Natural killer cell (primary cell): ENCODE measurements around the gene CAPZA2. TPM values are rescaled to one million over a fixed set of nuclear protein-coding genes. Genes with fewer than 3 reads are reported as not detected.

Experiments used
- ATAC-seq, 3 donors: fragments of 150-1000 bp in 2 of 3; fragments of 200-7000 bp in 1 of 3; cut with Tn5 transposase; 1 replicate in 1 of 3; 2 replicates in 2 of 3; pipeline ENCODE4 v1.10.0; 2021; ENCODE audit warnings: mild to moderate bottlenecking in 2 of 3, moderate library complexity in 2 of 3
- DNase-seq, 2 donors: peaks; one replicate each; pipeline versions ENCODE4 v3.0.0 to v3.0.0-alpha.2; 2013 to 2021; ENCODE audit warnings: mixed read lengths in 1 of 2
- H3K27ac ChIP-seq: one replicate; pipeline ENCODE4 v1.5.1; 2013; ENCODE audit warnings: mild to moderate bottlenecking, low read length
- H3K27me3 ChIP-seq: one replicate; pipeline ENCODE4 v1.6.1; 2013; ENCODE audit warnings: low read length; ENCODE audit not compliant: control insufficient read depth, insufficient read depth
- H3K36me3 ChIP-seq: one replicate; pipeline ENCODE4 v1.6.1; 2013; ENCODE audit warnings: low read length; ENCODE audit not compliant: control insufficient read depth, insufficient read depth
- H3K4me1 ChIP-seq: one replicate; pipeline ENCODE4 v1.6.1; 2013; ENCODE audit warnings: low read length; ENCODE audit not compliant: control insufficient read depth, insufficient read depth
- H3K4me3 ChIP-seq: one replicate; pipeline ENCODE4 v1.5.1; 2013; ENCODE audit warnings: low read length
- H3K9me3 ChIP-seq: one replicate; pipeline ENCODE4 v1.6.1; 2013; ENCODE audit warnings: low read length; ENCODE audit not compliant: control insufficient read depth, insufficient read depth
- H3K27ac Mint-ChIP-seq, 2 donors: one replicate each; pipeline ENCODE4 v1.8.0; 2022; ENCODE audit warnings: mild to moderate bottlenecking in 2 of 2, mixed read lengths in 2 of 2, moderate library complexity in 1 of 2
- H3K27me3 Mint-ChIP-seq, 2 donors: one replicate each; pipeline ENCODE4 v1.8.0; 2022; ENCODE audit warnings: low read depth in 2 of 2, mixed read lengths in 2 of 2
- H3K36me3 Mint-ChIP-seq: one replicate; pipeline ENCODE4 v1.8.0; 2022; ENCODE audit warnings: mixed read lengths
- H3K4me1 Mint-ChIP-seq, 2 donors: one replicate each; pipeline ENCODE4 v1.8.0; 2022; ENCODE audit warnings: mixed read lengths in 2 of 2
- H3K4me3 Mint-ChIP-seq: one replicate; pipeline ENCODE4 v1.8.0; 2022; ENCODE audit warnings: mild to moderate bottlenecking, moderate library complexity, mixed read lengths
- H3K9me3 Mint-ChIP-seq, 2 donors: one replicate each; pipeline ENCODE4 v1.8.0; 2022; ENCODE audit warnings: mixed read lengths in 2 of 2
- CTCF ChIP-seq: fragments of 200-600 bp; IDR thresholded peaks from one replicate; pipeline ENCODE4 v1.8.0; 2022; ENCODE audit warnings: antibody characterized with exemption
- WGBS: methylation state at CpG from one replicate; pipeline ENCODE4 v1.1.7; 2013; ENCODE audit warnings: missing lambda C conversion rate; ENCODE audit not compliant: insufficient coverage; 5-methylcytosine and 5-hydroxymethylcytosine counted together
- intact Hi-C: fragments of 100-400 bp; cut with micrococcal nuclease; formaldehyde crosslinking; loops from one replicate; pipeline ENCODE4 v1.14.2; 2022
- total RNA-seq, 4 donors: library from RNA; stranded (reverse); fragments of 120-200 nt in 1 of 4; gene quantifications; one replicate each; pipeline versions ENCODE4 v1.2.3 to v1.2.4, GENCODE V29; 2013 to 2022

The CAPZA2 gene
- total RNA-seq, 3 donors from 2014 or later (not counting 1 experiment from before 2014, with no cell fraction given) = 97.0 to 135 (median 131) TPM

- under 1% methylated on average over 77 of the region's 77 CpGs for WGBS
- DNase-seq (peak; percentile 64 to 81), ATAC-seq (peak; percentile 84 to 87 (median 84))
- no peaks in the 10 kb centered on the region for H3K9me3 ChIP-seq
- peak within 1 kb of the TSS; percentile 90 for H3K4me3 Mint-ChIP-seq
- H3K27ac Mint-ChIP-seq = peak within 1 kb of the TSS; percentile 81 to 84
- H3K4me1 Mint-ChIP-seq = peaks cover 21% of the 10 kb centered on the region in 2 donors
- no peaks in the 10 kb centered on the region for H3K9me3 Mint-ChIP-seq
- peaks cover 7% of the 10 kb centered on the region in 2 donors for H3K27me3 Mint-ChIP-seq
- H3K27me3 ChIP-seq = no peaks in the 10 kb centered on the region
- H3K4me3 ChIP-seq = peak within 1 kb of the TSS; percentile 80
- intact Hi-C loops = loop anchor here (2.0 kb wide), 2 partner anchors 23 to 91 kb away; partner anchors contain the start of gene CAPZA2
- TF ChIP-seq CTCF = no peak
- H3K36me3 Mint-ChIP-seq = no peaks in the 10 kb centered on the region
- no peaks in the 10 kb centered on the region for H3K36me3 ChIP-seq
- H3K4me1 ChIP-seq = peaks cover 11% of the 10 kb centered on the region
- peak within 1 kb of the TSS; percentile 81 for H3K27ac ChIP-seq
Measured at GRCh38 chr7:116953372-116953905, 91.1 kb downstream of the CAPZA2 start, which contains the start of gene ST7. TSS of gene ST7 (plus strand) at chr7:116953501. CDS start at chr7:116953541, 40 bp downstream.

- Mint-ChIP-seq H3K9me3 (no peaks in the 10 kb centered on the region), H3K4me3 (peak overlapping the region; percentile 90), H3K4me1 (peaks cover 21% of the 10 kb centered on the region in 2 donors), H3K27ac (peak overlapping the region; percentile 19 to 80), H3K27me3 (peaks cover 6 to 7% of the 10 kb centered on the region in 2 donors), H3K36me3 (no peaks in the 10 kb centered on the region)
- Histone ChIP-seq H3K9me3 (no peaks in the 10 kb centered on the region), H3K36me3 (no peaks in the 10 kb centered on the region), H3K27me3 (no peaks in the 10 kb centered on the region), H3K4me3 (peak overlapping the region; percentile 61), H3K4me1 (peaks cover 11% of the 10 kb centered on the region), H3K27ac (peak overlapping the region; percentile 19)
- ATAC-seq (no peak), DNase-seq (peak in 1 of 2 donors; percentile 49)
- under 1% methylated on average over 59 of the region's 63 CpGs for WGBS
- intact Hi-C loops = loop anchor here (2.0 kb wide), 2 partner anchors 23 to 91 kb away; partner anchors contain the start of gene CAPZA2
- TF ChIP-seq CTCF = no peak
Measured at GRCh38 chr7:116953906-116954838, 91.8 kb downstream of the CAPZA2 start.

GRCh38 chr7:116955340-116955739 lies 93.0 kb downstream of the CAPZA2 start:
- Mint-ChIP-seq H3K36me3 (no peaks in the 10 kb centered on the region), H3K4me1 (peaks cover 21% of the 10 kb centered on the region in 2 donors), H3K27ac (peak overlapping the region; percentile 24 to 80), H3K4me3 (peak overlapping the region; percentile 90), H3K9me3 (no peaks in the 10 kb centered on the region), H3K27me3 (peaks cover 3 to 7% of the 10 kb centered on the region in 2 donors)
- ATAC-seq (no peak), DNase-seq (peak in 1 of 2 donors; percentile 6)
- Histone ChIP-seq H3K36me3 (no peaks in the 10 kb centered on the region), H3K4me1 (peaks cover 11% of the 10 kb centered on the region), H3K27ac (no peak overlapping the region), H3K4me3 (no peak overlapping the region), H3K9me3 (no peaks in the 10 kb centered on the region), H3K27me3 (no peaks in the 10 kb centered on the region)
- intact Hi-C loops = no loop called here
- no peak for TF ChIP-seq CTCF
